Activated T-helper 1 cell treated with anti-CD3 and anti-CD28 coated beads, Interleukin-12 subunit alpha, Interleukin-12 subunit beta, Interleukin-2, Interleukin-4 antibody, amounts not matched to agents 30 ng/mL and 10 ng/mL and 1 ng/mL, durations not matched to agents 14 hours and 24 hours and 36 hours (primary cell): ENCODE measurements around the gene ETFRF1. TPM values are rescaled to one million over a fixed set of nuclear protein-coding genes. Genes with fewer than 3 reads are reported as not detected.

Source experiments
- DNase-seq: peaks from one replicate; pipeline ENCODE4 v3.0.0; 2021; ENCODE audit warnings: low spot score
- H3K27ac Mint-ChIP-seq: one replicate; pipeline ENCODE4 v1.8.0; 2021; ENCODE audit warnings: mild to moderate bottlenecking, mixed read lengths
- H3K27me3 Mint-ChIP-seq: one replicate; pipeline ENCODE4 v1.8.0; 2022; ENCODE audit warnings: mild to moderate bottlenecking, moderate library complexity, mixed read lengths; ENCODE audit not compliant: insufficient read depth
- H3K36me3 Mint-ChIP-seq: one replicate; pipeline ENCODE4 v1.8.0; 2021; ENCODE audit warnings: low read depth, mixed read lengths
- H3K4me1 Mint-ChIP-seq: one replicate; pipeline ENCODE4 v1.8.0; 2021; ENCODE audit warnings: low read depth, mixed read lengths
- H3K4me3 Mint-ChIP-seq: one replicate; pipeline ENCODE4 v1.8.0; 2021; ENCODE audit warnings: mild to moderate bottlenecking, moderate library complexity, mixed read lengths
- H3K9me3 Mint-ChIP-seq: one replicate; pipeline ENCODE4 v1.8.0; 2021; ENCODE audit warnings: mixed read lengths
- intact Hi-C: fragments of 100-400 bp; cut with micrococcal nuclease; formaldehyde crosslinking; loops from one replicate; pipeline ENCODE4 v1.15.1; 2024
- total RNA-seq: library from RNA; stranded (reverse); gene quantifications from 2 replicates; pipeline ENCODE4 v1.2.3, GENCODE V29; 2022

The ETFRF1 gene
- total RNA-seq, 1 donor from 2014 or later = 9.7 TPM

DNA sequence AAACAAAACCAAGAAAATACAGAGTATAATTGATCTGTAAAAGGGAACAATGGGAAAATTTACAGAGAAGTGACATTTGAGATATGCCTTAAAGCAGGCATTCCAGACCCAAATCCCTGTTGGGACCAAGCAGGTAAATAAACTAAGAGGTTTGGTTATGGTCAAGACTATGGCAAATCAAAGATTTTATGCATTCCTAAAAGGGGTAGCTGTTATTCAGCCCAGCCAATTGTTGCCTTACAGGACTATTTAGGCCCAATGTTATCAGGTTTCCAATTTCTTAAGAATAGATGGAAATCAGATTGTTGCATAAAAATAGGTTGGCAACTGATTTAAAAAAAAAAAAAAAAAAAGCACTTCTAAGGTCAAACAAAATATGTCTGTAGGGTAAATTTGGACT lies 5.4 kb upstream of the ETFRF1 start:
- no peak for DNase-seq
- Mint-ChIP-seq H3K27me3 (peaks cover 2% of the 10 kb centered on the region), H3K4me1 (peaks cover 25% of the 10 kb centered on the region), H3K4me3 (no peak overlapping the region), H3K9me3 (no peaks in the 10 kb centered on the region), H3K36me3 (no peaks in the 10 kb centered on the region), H3K27ac (no peak overlapping the region)
- intact Hi-C loops = no loop called here

GRCh38 chr12:25190793-25191192 lies 4.2 kb upstream of the ETFRF1 start:
- Mint-ChIP-seq H3K27me3 (peaks cover 2% of the 10 kb centered on the region), H3K9me3 (no peaks in the 10 kb centered on the region), H3K27ac (no peak overlapping the region), H3K36me3 (no peaks in the 10 kb centered on the region), H3K4me3 (no peak overlapping the region), H3K4me1 (peaks cover 37% of the 10 kb centered on the region)
- intact Hi-C loops = no loop called here
- DNase-seq = no peak

- Mint-ChIP-seq H3K9me3 (no peaks in the 10 kb centered on the region), H3K27ac (peak overlapping the region; percentile 95), H3K36me3 (no peaks in the 10 kb centered on the region), H3K4me3 (peak overlapping the region; percentile 98), H3K4me1 (peaks cover 23% of the 10 kb centered on the region), H3K27me3 (peaks cover 2% of the 10 kb centered on the region)
- intact Hi-C loops = loop anchor here (2.0 kb wide), 4 partner anchors 17 to 293 kb away; no protein-coding TSS in a partner anchor
- no peak for DNase-seq
These were observed 823 bp upstream of the ETFRF1 start for GRCh38 chr12:25194214-25194613.

DNA sequence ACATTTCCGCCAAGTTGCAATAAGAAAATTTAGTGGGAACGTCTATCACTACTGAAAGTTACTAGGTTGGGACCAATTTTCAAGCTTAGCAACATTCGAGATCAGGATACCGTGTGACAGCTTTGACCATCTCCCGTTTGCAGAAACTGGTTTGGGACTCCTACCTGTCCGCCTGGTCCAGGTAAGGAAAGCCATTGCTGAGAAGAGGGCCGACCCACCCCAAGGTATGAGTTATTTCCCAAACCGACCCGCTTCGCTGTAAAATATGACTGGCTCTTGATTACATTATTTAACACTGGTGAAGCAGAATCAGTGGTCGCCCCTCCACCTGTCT lies 348 bp upstream of the ETFRF1 start:
- Mint-ChIP-seq H3K9me3 (no peaks in the 10 kb centered on the region), H3K27me3 (peaks cover 2% of the 10 kb centered on the region), H3K36me3 (peaks cover 2% of the 10 kb centered on the region), H3K4me1 (peaks cover 23% of the 10 kb centered on the region), H3K27ac (peak overlapping the region; percentile 95), H3K4me3 (peak overlapping the region; percentile 98)
- no peak for DNase-seq
- intact Hi-C loops = loop anchor here (1.0 to 2.0 kb wide), 9 partner anchors 7 to 1639 kb away; partner anchors contain the start of gene ITPR2

- intact Hi-C loops = no loop called here
- Mint-ChIP-seq H3K36me3 (peaks cover 16% of the 10 kb centered on the region), H3K9me3 (no peaks in the 10 kb centered on the region)
These were observed 2.6 kb downstream of the ETFRF1 start for GRCh38 chr12:25197608-25198007.

DNA sequence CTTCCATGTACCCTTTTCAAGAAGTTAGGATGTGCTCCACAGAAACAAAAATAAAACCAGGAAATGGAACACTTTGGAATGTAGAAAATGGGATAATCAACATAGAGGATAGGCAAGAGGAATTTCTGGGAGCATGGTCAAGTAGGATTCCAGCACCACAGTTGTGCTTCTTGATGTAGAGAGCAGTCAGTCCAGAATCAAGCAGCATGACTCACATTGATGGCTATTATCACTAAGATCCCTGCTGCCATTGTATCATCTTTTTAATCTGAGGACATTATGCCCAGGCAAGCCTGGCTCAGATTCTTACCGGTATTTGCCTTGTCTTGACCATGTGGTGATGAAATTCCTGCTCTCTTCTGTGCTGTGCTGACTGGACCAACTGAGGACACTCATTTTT lies 5.7 kb downstream of the ETFRF1 start:
- Mint-ChIP-seq H3K4me3 (no peak overlapping the region), H3K27ac (no peak overlapping the region)
- intact Hi-C loops = no loop called here

More at GRCh38 chr12:25197608-25198007, 2.6 kb downstream of the ETFRF1 start:
- Mint-ChIP-seq H3K4me3 (no peak overlapping the region), H3K4me1 (peaks cover 23% of the 10 kb centered on the region), H3K27ac (no peak overlapping the region), H3K27me3 (no peaks in the 10 kb centered on the region)
- DNase-seq = no peak

DNA sequence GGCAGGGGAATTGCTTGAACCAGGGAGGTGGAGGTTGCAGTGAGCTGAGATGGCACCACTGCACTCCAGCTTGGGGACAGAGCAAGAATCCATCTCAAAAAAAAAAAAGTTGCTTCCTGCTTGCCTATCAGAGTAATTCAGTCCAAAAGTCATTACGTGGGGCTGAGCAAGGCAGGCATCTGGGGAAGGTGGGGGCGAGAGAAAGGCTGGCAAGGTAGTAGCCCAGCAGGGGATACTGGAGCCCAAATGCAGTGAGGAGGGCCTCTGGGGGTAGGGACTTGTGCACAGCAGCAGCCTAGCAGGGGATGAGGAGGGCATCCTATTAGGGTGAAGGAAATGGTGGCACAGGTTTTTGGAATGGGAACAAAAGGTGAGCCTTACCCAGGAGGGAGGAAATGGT lies 7.1 kb downstream of the ETFRF1 start:
- no peaks in the 10 kb centered on the region for H3K9me3 Mint-ChIP-seq
- H3K4me3 Mint-ChIP-seq = no peak overlapping the region
- H3K36me3 Mint-ChIP-seq = peaks cover 26% of the 10 kb centered on the region
- H3K27me3 Mint-ChIP-seq = no peaks in the 10 kb centered on the region
- DNase-seq = no peak
- intact Hi-C loops = no loop called here
- no peaks in the 10 kb centered on the region for H3K4me1 Mint-ChIP-seq
- H3K27ac Mint-ChIP-seq = no peak overlapping the region

More for the DNA sequence above, 5.7 kb downstream of the ETFRF1 start:
- DNase-seq = no peak
- Mint-ChIP-seq H3K27me3 (no peaks in the 10 kb centered on the region), H3K4me1 (peaks cover 5% of the 10 kb centered on the region), H3K36me3 (peaks cover 19% of the 10 kb centered on the region), H3K9me3 (no peaks in the 10 kb centered on the region)

- intact Hi-C loops = no loop called here
- H3K4me1 Mint-ChIP-seq = no peaks in the 10 kb centered on the region
- H3K4me3 Mint-ChIP-seq = no peak overlapping the region
- H3K27ac Mint-ChIP-seq = no peak overlapping the region
- peaks cover 22% of the 10 kb centered on the region for H3K36me3 Mint-ChIP-seq
- H3K9me3 Mint-ChIP-seq = no peaks in the 10 kb centered on the region
- no peaks in the 10 kb centered on the region for H3K27me3 Mint-ChIP-seq
- DNase-seq = no peak
These were observed 12.4 kb downstream of the ETFRF1 start for GRCh38 chr12:25207411-25207810.

DNA sequence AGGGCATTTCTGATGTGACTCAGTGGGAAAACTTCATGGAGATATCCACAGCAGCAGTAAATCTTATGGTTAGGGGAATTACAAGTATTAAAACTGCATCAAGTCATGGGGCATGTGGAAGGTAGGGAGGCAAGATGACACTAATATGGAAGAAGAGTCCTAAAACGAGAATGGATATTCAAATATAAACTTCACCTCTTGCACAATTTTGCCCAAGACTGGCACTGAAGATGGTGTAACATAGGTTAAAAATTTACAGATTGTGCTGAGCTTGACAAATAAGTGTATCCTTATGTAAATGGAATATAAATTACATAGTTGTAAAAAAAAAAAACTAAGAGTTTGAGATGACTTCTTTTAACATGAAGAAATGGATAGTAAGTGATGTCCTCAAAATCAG lies 12.8 kb downstream of the ETFRF1 start:
- Mint-ChIP-seq H3K27ac (no peak overlapping the region), H3K4me3 (no peak overlapping the region), H3K36me3 (peaks cover 20% of the 10 kb centered on the region), H3K27me3 (no peaks in the 10 kb centered on the region), H3K9me3 (no peaks in the 10 kb centered on the region), H3K4me1 (no peaks in the 10 kb centered on the region)
- DNase-seq = no peak
- intact Hi-C loops = no loop called here

- DNase-seq = no peak
- intact Hi-C loops = no loop called here
- Mint-ChIP-seq H3K27ac (peak overlapping the region; percentile 29), H3K4me1 (no peaks in the 10 kb centered on the region), H3K4me3 (no peak overlapping the region), H3K9me3 (no peaks in the 10 kb centered on the region), H3K36me3 (peaks cover 18% of the 10 kb centered on the region), H3K27me3 (no peaks in the 10 kb centered on the region)
These were observed 13.5 kb downstream of the ETFRF1 start for GRCh38 chr12:25208554-25208953.

- Mint-ChIP-seq H3K4me3 (no peak overlapping the region), H3K9me3 (no peaks in the 10 kb centered on the region), H3K4me1 (no peaks in the 10 kb centered on the region), H3K27ac (no peak overlapping the region), H3K27me3 (no peaks in the 10 kb centered on the region), H3K36me3 (peaks cover 16% of the 10 kb centered on the region)
- DNase-seq = no peak
- intact Hi-C loops = loop anchor here (5.0 kb wide), 1 partner anchor 39 kb away; the partner anchor contains the start of gene KRAS
These were observed 18.3 kb downstream of the ETFRF1 start for GRCh38 chr12:25213338-25213737.

- peaks cover 21% of the 10 kb centered on the region for H3K4me1 Mint-ChIP-seq
- peak overlapping the region; percentile 61 for H3K27ac Mint-ChIP-seq
- intact Hi-C loops = no loop called here
- no peak overlapping the region for H3K4me3 Mint-ChIP-seq
- peaks cover 39% of the 10 kb centered on the region for H3K36me3 Mint-ChIP-seq
- H3K9me3 Mint-ChIP-seq = no peaks in the 10 kb centered on the region
- DNase-seq = no peak
- H3K27me3 Mint-ChIP-seq = no peaks in the 10 kb centered on the region
These were observed 41.2 kb downstream of the ETFRF1 start for GRCh38 chr12:25236190-25236589.

DNA sequence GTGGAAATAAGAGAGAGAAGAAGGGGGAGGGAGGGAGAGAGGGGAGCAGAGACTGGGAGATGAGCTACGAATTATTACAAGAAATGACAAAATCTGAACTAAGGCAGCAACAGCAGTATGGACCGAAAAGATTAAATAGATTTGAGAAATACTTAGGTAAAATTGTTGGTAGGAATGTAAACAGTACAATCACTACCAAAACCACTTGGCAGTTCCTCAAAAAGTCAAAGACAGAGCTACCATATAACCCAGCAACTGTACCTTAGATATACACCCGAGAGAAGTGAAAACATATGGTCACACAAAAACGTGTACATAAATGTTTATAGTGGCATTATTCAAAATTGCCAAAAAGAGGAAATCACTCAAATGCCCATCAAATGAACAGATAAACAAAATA lies 41.6 kb downstream of the ETFRF1 start:
- H3K4me1 Mint-ChIP-seq = peaks cover 26% of the 10 kb centered on the region
- peak overlapping the region; percentile 61 for H3K27ac Mint-ChIP-seq
- DNase-seq = no peak
- intact Hi-C loops = no loop called here
- H3K9me3 Mint-ChIP-seq = no peaks in the 10 kb centered on the region
- H3K4me3 Mint-ChIP-seq = no peak overlapping the region
- H3K27me3 Mint-ChIP-seq = no peaks in the 10 kb centered on the region
- H3K36me3 Mint-ChIP-seq = peaks cover 39% of the 10 kb centered on the region
